GM19240 (cell line): ENCODE data around the gene FRMD3.
"Not testable (repeated sequence)": the region's sequence is repeated elsewhere in the genome, so short reads cannot be mapped to it uniquely, and the experiment has no call there.

ENCODE experiments used
- DNase-seq: peaks from one replicate; pipeline ENCODE4 v3.0.0; 2011; ENCODE audit warnings: low spot score; ENCODE audit not compliant: insufficient read length

FRMD3 gene

GRCh38 chr9:83392228-83392627, 146.0 kb downstream of the FRMD3 start:
- no peak for DNase-seq

- DNase-seq: no peak
Observed at GRCh38 chr9:83388346-83388745, 149.9 kb downstream of the FRMD3 start.

DNA sequence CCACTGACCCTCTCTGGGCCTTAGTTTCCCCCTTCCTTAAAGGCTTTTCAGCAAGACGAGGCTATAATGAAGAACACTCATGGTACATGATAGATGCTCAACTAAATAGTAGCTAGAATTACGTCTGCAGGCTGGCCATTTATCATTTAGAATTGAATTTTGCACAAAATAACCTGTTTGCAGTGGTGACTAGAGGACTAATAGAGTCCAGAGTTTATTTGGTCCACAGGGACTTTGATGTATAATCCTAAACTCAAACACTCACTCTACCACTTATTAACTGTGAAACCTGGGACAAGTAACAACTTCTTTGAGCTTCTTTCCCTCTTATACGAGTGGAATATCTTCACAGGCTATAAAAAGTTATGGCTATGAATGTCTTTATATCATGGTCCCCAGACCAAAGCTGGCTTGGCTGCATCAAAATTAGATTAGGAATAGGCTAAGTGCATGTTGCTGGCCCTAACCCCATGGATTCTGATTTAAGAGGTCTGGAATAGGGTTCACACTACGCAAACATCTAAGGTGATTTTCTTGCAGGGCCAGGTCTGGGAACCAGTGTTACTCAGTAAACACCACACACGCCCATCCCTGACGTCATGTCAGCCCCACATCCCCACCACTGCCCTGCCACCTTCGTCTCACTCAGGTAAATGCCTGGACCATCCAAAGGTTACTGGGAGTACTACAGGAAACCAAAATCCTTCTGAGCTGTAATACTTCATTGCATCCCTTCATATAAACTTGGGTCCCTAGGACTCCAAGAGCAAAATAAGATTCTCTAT, 150.6 kb downstream of the FRMD3 start:
- DNase-seq: no peak

DNA sequence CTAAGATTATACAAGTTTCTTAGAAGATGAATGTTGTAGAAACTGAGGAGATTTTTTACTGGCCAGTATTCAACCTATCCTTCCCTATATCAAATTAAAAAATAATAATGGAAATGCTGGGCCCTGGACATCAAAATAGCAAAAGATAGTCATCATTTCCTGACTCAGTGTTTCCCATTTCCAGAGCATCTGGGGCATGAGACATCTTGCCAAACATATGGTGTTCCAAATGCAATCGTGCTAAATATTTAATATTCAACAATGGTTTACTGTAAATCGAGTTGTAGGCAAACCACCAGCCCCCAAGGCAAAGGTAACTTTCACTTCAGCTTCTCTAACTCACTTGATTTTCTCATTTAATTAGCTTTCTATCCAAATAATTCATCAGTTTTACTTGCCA, 152.9 kb downstream of the FRMD3 start:
- DNase-seq: no peak

DNA sequence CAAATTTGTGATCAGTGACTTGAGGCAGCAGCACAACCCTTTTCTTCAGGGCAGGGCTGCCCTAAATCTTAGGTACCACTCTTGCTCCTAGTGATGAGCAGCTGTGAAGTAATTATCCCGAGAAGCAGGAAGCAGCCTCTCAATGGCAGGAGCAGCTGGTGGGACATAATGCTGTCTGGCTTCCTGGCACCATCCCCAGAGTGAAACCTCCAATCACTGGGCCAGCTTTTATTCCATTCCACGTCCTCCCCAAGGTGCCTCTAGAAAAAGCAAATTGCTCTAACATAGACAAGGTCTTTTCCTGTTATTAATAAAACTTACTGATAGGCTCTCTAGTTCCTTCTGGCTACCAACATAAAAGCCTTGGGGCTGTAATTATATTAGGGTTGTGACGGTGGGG, 154.0 kb downstream of the FRMD3 start:
- DNase-seq: no peak

GRCh38 chr9:83383034-83383433, 155.2 kb downstream of the FRMD3 start:
- DNase-seq: no peak

GRCh38 chr9:83382421-83382820, 155.8 kb downstream of the FRMD3 start:
- no peak for DNase-seq

- no peak for DNase-seq
Observed at GRCh38 chr9:83379045-83379444, 159.2 kb downstream of the FRMD3 start.

DNA sequence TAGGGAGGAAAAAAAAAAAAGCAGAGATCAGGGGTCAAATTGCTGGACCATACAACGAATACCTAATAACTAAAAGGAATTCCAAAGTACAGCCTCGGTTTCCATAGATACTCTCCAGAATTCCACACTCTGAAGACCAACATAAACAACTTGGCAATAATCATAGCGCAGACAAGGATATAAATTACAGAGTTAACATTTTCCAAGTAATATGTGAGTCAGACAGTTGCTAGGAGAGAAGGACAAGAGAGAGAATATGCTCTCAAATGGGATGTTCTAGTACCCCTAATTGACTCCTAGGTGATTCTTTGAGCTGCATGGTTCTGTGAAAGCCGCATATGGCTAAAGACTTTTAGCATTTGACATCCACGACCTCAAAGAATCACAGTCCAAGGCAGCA, 165.2 kb downstream of the FRMD3 start:
- DNase-seq: no peak

DNA sequence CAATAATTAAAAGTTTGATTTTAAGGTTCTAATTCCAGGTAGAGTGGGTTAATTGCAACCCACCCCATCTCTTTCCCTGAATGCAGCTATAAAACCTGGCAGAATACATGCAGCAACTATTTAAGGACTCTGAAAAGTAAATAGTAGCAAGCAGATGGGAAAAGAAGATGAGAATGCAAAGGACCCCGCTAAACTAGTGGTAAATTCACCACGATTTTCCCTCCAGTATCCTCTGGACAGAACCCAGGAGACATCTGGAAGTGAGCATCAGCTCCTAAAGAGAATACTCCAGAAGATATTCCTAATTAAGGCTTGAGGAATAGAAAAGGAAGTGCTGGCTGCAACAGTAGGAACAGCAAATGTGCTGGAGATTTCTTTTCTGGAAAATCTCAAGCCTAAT, 170.9 kb downstream of the FRMD3 start:
- no peak for DNase-seq

- DNase-seq: no peak
Observed at GRCh38 chr9:83362341-83362995, 175.7 kb downstream of the FRMD3 start.

GRCh38 chr9:83359039-83359438, 179.2 kb downstream of the FRMD3 start:
- no peak for DNase-seq

DNA sequence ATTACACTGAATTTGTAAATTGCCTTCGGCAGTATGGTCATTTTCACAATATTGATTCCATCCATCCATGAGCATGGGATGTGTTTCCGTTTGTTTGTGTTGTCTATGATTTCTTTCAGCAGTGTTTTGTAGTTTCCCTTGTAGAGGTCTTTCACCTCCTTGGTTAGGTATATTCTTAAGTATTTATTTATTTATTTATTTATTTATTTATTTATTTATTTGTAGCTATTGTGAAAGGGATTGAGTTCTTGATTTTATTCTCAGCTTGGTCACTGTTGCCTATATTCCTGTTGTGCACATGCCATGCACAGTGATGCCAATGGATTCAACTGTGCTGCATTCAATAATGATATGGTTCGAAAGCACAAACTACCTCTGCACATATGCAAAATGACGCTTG, 179.7 kb downstream of the FRMD3 start:
- not testable (repeated sequence) for DNase-seq

DNA sequence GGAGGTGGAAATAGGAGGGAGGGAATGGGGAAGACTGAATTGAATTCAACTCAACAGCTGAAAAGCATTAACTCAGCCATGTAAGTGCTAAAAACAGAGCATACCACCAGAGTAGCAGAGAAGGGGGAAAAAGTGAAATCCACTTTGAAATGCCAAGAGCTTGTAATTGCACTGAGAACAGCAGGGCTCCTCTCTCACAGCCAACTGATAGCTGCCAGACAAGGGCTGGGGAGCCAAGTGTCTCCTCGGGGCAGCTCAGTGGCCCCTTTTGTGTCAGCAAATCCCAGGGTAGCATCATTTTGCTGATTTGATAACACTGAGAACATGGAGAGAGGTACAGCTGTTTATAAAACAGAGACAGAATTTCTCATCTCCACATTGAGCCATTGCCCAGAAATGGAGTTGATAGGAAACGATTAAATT, 182.5 kb downstream of the FRMD3 start:
- DNase-seq: no peak

- no peak for DNase-seq
Observed at GRCh38 chr9:83355024-83355444, 183.2 kb downstream of the FRMD3 start.

DNA sequence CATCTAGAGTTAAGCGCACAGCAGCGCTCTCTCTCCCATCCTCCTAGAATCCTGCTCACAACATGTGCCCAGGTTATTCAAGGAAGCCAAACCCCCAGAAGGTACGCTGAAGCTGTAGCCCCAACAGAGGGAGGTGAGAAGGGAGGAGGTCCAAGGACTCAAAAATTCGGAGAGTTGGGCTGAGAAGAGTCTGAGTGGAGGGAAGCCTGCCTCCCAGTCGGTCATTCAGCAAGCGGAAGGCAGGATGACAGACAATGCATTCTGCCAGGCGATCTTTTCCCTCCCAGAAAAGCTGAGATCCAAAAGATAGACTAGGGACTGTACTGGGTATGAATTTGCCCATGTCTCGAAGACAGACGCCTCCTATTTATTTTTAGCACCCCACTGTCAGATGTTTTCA, 189.2 kb downstream of the FRMD3 start:
- no peak for DNase-seq

- DNase-seq: no peak
Observed at GRCh38 chr9:83346655-83347420, 191.4 kb downstream of the FRMD3 start.

- DNase-seq: no peak
Observed at GRCh38 chr9:83343366-83343999, 194.7 kb downstream of the FRMD3 start.

- DNase-seq: no peak
Observed at GRCh38 chr9:83342731-83343130, 195.5 kb downstream of the FRMD3 start.

DNA sequence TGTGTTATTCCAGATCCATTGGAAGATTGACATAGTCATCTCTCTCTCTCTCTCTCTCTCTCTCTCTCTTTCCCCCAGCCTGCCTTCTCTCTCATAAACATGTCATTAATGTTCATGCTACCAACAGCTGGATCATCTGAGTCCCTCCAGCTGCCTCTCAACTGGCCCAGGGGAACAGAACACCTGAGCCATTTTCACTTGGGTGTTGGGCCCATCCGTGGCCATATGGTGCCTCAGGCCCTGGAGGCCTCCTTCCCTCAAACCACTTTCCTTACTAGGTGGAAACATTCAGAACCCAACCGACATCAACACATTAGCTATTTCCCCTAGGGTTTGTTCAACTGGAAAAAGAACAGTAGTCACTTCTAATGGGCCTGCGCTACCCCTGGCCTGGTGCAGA, 196.2 kb downstream of the FRMD3 start:
- DNase-seq: no peak

GRCh38 chr9:83340451-83340850, 197.8 kb downstream of the FRMD3 start:
- DNase-seq: no peak

DNA sequence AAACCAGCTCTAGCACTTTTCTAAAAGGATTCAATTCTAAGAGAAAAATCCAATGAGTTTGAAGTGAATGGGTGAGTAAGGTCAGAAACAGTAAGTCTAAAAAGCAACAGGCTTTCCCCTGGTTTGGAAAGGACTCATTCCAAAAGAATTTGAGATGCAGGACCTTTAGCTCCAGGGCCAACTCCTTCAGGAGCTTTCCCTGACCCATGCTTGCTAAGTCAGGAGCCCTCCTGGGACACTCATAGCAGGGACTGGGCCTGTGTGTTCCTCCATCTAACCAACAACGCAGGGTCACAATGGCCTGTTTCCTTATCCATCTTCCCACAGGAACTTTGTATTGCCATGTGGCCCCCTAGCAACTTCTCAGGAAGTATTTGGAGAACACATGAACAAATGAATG, 198.8 kb downstream of the FRMD3 start:
- no peak for DNase-seq
